NCI-H82 (cell line): ENCODE data around the gene POLR3GL.

Source experiments
- DNase-seq: peaks from one replicate; lab custom pipeline; 2025; lab: John Stamatoyannopoulos, UW

POLR3GL gene

DNA sequence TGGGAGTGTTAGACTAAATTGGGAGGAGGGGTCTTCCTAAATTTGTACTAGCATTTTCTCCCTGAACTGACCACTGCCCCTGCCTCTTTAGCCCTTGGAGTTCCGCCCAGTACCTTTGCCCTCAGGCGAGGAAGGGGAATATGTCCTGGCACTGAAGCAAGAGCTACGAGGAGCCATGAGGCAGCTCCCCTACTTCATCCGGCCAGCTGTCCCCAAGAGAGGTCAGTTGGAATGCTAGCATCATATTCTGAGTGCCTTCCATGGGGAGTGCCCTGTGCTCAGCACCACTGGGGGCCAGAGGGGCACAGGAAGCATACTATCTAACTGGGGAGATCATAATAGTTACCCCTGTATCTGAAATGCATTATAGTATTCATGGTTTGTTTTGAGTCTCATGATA is 10.7 kb downstream of the POLR3GL start:
- no peak for DNase-seq

DNA sequence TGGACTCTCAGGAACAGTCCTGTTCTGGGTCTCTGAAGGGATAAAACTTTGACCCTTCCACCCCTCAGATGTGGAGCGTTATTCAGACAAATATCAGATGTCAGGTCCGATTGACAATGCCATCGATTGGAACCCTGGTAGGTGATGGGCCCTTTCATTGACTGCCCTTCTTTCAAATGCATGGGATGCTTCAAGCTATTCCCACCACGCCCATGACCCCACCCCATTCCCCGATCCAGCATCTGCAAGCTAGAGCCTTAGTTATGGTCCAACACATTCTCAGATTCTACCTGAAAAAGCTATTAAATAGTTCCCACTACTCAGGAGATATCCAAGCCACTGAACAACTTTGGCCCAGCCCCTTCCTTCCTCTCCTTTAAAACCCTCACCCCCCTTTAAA is 12.5 kb downstream of the POLR3GL start:
- DNase-seq = no peak

DNA sequence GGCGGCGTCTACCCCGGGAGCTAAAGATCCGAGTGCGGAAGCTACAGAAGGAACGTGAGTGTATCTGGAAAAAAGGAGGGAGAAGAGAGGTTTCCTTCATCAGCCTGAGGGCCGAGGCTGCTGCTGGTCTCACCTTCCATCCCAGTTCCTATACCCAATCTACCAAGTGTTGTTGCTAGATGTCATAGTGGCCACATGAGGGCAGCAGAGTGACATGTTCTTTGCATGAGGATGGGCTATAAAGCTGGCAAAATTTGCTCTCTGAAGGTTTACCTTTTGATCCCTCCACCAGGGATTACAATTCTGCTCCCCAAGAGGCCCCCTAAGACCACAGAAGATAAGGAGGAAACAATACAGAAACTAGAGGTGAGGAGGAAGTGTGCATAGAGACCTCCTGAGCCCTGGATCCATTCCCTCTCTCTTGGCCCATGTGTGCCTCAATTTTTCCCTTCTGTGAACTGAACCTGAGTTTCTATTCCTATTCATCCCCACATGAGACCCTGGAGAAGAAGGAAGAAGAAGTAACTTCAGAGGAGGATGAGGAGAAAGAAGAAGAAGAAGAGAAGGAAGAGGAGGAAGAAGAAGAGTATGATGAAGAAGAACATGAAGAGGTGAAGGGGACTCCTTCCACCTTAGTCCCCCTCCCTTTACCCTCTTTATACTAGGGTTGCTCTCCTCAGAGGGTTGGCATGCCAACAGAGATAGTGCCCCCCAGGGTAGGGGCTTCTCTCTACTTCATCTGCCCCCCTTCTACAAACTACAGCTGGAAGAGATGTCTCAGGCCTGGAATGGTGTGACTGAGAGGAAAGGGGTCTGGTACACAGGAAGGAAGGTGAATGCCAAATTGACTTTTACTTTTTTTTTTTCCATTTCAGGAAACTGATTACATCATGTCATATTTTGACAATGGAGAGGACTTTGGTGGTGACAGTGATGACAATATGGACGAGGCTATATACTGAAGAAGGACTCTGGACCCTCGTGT is 13.3 kb downstream of the POLR3GL start:
- DNase-seq = peak; percentile 93

DNA sequence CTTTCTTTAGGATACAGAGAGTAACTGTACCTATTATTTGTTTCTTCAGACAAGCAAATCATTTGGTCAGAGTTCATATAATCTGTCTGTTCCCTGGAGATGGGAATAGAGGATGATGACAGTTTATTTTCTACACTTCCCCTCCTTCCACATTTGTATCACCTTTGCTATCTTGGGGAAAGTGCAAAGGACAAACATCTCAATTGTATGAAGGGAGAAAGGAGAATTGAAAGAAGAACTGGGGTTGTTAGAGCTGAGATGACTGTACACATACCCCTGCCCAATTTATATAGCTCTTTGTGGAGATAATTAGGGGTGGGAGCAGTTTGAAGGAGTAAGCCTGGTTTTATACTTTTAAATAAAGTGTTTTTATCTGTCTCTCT is 14.0 kb downstream of the POLR3GL start:
- DNase-seq = no peak

DNA sequence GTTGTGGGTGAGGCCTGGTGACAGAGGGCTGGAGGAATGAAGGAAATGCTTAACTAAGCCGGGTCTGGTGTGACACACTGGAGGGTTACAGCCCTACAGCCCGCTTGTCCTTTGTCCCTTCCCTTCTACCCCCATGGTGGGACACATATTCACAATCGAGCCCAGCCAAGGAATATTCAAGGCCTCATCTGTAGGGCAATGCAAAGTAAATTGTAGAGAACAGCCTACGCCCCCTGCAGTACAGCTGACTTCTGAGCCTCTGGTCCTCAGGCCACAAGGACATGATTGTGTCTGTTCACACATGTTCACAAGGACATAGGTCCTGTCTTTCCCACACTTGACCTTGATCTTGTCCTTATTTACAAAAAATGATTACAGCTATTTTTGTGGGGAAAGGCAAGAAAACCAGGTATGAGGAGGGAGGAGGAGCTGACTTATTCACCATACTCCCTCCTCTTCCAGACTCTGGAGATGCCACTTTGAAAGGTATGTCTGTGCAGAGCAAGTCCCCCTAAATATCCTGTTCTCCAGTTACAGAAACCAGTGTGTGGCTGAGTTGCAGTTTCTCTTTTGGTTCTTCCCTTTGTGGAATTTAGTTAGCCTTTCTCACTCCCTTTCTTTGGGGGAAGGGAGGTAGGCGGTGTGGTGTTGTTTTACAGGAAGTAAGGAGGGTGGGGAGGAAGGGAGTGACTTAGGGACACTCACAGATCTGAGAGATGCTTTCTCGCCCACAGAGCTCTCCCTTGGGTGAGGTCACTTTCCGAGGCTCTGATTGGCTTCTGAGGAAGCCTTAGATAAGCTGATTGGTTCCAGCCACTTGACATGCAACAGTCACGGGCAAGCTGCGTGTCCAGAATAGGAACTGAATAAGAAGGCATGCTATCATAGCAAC is 14.6 kb downstream of the POLR3GL start:
- DNase-seq = peak; percentile 95

DNA sequence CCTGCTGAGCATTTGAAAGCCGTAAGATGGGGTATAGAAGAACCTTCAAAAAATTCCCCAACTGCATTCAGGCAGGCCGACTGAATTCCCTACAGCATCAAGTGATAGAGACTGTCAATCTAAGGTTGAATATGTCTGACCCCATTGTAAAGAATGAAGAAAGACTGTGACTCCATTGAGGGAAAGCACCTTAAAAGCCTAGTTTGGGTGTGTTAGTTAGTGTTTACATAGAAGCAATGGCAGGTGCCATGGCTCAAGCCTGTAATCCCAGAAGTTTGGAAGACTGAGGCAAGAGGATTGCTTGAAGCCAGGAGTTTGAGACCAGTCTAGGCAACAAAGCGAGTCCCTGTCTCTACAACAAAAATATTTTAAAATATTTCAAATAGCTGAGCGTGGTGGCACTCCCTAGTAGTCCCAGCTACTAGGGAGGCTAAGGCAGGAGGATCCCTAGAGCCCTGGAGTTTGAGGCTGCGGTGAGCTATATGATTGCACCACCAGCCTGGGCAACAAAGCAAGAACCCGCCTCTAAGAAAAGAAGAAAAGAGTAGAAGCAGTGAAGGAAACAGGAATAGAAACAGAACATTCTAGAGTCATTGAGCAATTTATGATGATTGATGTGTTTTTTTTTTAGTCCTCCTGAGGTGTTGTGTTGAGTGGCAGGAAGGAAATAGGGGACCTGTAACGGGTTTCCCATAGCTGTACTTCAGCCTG is 15.4 kb downstream of the POLR3GL start:
- no peak for DNase-seq

DNA sequence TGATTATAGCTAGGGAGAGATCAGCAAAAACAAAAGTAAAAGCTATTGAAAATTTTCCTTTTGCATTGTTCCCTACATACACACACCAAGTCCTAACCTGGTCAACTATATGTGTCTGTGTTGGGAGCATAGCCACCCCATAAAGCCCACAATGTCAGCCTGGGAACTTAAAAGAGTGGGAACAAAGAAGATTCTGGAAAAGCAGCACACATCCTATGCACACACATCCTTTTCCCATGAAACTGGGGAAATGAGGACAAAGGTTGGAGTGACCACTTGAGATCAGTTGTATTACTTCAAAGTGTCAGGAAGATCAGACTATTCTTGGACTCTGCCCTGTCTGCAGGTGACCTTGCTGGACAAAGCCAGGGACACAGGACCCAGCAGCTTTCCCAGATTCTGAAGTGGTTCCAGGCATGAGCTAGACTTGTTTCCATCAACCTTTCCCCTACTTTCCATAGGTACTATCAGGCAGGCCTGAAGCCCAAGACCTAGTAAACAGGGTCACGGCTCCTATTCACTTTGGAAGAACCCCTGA is 16.0 kb downstream of the POLR3GL start:
- DNase-seq = no peak

DNA sequence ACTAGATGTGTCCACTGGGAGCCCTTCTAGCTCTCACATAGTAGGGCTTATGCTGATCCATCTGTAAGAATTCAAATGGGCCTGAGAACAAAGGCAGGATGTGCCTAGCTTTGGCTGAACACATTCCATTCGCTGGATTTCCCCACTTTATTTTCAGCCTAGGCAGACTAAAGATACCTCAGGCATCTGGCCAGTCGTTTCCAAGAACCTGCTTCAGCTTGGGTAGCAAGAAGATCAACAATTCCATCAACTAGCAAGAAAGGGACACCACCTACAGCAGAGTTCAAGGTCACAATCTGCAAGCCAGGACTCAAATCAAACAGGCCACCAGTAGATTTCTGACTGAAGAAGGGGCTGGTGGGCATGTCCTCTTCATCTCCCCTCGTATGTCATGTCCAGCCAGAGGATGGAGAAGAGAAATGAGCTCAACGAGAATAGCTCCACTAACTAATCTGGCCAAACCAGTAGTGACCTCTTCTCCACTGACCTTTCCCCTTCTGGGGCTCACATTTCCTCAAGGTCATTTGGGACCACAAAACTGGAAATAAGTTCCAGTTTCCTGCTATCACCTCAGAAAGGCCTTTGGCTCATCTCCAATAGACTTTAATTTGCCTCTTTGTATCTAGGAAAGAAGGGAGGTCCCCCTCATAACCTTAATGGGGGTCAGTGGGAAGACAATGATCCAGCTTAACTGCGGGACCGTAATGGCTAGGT is 17.7 kb downstream of the POLR3GL start:
- DNase-seq = no peak

DNA sequence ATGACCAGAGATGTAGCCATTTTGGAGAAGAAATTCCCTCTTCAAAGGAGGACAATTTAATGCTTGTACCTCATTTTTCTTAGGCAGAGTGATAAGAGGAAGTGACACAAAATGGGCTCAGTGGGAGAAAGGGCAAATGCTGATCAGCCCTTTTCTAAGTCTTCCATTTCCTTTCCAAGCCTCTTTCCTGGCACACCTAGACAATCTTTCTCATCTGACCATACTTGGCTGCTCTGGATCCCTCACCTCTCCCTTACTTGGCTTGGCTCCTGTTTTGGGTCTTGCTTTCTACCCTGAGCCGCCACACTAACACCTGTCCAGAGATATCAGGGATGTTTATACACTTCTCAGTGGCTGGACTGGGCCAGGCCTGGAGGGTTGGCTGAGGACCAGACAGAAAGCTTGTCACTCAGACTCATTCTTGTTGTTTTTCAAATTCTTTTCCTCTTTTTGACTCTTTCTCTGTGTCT is 18.8 kb downstream of the POLR3GL start:
- DNase-seq = no peak

DNA sequence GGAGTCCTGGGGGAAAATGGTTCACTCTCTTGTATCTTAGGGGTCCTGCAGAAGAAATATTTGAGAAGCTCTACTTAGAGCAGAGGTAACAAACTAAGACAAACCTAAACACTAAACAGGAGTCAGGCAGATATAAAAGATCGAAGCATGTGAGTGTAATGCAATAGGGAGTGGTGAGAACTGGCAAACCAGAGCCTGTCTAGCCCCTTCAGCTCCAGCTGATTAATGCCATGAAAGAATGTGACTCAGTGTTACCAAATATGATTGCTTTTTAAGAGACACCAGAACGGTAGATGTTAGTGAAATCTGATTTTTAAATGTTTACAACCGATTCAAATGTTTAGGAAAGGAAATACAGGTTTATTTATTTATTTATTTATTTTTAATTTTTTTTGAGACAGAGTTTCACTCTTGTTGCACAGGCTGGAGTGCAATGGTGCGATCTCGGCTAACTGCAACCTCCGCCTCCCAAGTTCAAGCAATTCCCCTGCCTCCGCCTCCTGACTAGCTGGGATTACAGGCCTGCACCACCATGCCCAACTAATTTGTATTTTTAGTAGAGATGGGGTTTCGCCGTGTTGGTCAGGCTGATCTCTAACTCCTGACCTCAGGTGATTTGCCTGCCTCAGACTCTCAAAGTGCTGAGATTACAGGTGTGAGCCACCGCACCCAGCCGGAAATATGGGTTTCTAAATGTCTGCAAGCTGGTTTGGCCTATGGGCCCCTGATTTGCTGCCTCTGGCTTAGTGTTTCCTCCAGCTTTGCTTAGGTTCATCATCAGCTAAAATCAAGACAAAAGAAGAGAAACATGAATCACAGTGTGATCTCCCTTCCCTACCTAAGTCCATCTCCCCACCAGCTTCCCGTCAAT is 19.7 kb downstream of the POLR3GL start:
- no peak for DNase-seq

DNA sequence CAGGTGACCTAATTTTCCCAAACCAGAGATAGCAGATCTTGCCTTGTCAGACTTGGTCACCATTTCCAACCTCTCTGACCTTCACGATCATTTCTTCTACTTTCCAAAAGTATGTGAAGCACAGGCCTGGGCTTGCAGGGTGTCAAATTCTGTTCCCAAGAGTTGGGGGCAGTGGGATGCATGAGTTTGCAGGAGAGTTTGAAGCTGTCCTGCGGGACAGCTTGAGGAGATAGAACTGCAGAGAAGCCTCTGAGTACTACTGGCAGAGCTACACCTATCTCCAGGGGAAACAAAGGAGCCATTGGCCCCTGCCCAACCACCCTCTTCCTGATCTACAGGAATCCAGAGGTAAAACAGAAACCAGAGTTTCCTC is 20.6 kb downstream of the POLR3GL start:
- no peak for DNase-seq

DNA sequence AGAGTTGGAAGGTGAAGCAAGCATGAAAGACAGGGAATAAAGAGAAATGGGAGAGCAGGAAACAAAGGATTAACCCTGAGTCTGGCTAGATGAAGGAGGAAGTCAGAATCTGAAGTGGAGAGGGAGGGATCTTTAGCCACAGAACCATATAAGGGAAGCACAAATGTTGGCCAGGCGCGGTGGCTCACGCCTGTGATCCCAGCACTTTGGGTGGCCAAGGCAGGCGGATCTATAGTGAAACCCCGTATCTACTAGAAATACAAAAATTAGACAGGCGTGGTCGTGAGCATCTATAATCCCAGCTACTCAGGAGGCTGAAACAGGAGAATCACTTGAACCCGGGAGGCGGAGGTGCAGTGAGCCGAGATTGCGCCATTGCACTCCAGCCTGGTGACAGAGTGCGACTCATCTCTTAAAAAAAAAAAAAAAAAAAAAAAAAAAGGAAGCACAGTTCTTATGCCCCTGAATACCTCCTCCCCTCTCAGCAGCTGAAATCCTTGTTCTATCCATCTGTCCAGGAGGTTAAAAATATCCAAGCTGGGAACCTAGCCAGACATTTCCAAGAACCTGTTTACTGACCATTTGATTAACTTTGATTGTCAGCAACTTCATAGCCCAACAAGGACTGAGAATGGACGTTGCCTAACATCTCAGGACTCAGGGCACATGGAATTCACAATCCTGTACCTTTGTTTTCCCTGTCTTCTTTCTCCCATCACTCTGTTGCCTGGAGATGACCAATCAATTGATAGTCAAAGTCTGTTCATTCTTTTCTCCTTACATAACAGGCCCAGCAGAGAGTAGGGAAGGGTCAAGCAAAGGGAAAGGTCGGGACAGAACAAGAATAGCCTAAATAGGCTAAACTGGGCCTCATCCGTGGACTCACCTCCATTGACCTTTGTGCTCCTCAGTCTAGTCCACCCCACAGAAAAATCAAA is 21.3 kb downstream of the POLR3GL start:
- DNase-seq = peak; percentile 58

DNA sequence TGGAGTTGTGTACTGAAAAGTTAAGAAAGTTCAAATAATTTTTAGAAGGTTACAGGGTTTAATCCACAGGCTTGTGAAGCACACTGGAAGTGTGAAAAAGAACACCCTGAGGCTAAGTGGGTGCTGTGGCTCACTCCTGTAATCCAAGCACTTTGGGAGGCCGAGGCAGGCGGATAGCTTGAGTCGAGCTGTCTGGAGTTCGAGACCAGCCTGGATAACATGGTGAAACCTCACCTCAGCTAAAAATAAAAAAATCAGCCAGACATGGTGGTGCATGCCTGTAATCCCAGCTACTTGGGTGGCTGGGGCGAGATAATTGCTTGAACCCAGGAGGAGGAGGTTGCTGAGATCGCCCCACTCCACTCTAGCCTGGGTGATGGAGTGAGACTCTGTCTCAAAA is 22.1 kb downstream of the POLR3GL start:
- DNase-seq = no peak

DNA sequence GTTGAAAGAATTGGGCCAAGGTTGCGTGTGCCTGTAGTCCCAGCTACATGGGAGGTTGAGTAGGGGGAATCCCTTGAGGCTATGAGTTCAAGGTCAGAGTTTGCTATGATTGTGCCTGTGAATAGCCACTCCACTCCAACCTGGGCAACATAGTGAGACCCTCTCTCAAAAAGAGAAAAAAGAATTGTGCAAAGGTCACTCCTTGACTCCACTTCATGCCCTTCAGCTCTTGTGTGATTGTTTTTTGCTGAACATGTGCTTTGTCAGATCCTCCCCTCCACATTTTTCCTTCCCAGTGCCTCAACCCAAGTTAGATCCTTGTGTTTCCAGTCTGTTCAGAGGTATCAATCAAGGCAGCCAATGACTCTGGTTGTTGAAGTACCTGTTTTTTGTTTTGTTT is 23.4 kb downstream of the POLR3GL start:
- no peak for DNase-seq

DNA sequence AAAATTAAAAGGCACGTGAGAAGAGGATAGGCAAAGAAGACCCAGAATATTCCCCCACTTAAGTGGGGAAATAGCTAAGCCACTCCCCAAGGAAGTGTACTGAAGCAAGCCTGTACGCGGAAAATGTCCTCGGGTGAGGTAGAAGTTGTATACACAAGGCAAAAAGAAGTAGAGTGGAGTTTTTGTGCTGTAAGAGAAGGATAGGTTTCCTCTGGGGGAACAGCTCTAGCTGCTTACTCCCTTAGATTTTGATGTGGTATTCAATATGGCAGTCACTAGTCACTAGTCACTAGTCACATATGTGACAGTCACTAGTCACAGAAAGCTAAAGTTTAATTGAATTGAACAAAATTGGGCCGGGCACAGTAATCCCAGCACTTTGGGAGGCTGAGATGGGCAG is 24.3 kb downstream of the POLR3GL start:
- DNase-seq = no peak

DNA sequence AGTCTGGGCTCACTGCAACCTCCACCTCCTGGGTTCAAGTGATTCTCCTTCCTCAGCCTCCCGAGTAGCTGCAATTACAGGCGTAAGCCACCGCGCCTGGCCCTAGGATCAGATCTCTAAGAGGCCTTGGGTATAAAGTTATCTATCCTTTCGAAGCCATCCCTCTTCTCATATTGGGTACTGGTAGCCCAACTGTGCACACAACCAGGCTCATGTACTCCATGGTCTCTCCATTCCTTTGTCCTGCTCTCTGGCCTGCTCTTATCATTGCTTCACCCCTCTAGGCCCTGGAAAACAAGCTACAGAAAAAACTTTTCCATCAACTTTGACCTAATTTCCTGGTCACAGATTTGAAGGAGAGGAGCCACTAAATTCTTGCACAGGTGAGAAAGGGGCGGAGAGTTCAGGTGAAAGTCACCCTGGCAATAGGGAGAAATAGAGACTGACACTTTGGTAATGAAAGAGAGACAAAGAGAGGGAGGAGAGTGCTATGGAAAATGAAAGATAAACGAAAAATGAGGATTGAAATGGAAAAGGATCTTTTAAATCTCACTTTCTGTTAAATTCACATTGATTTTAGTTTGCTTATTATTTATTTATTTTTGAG is 25.9 kb downstream of the POLR3GL start:
- no peak for DNase-seq

DNA sequence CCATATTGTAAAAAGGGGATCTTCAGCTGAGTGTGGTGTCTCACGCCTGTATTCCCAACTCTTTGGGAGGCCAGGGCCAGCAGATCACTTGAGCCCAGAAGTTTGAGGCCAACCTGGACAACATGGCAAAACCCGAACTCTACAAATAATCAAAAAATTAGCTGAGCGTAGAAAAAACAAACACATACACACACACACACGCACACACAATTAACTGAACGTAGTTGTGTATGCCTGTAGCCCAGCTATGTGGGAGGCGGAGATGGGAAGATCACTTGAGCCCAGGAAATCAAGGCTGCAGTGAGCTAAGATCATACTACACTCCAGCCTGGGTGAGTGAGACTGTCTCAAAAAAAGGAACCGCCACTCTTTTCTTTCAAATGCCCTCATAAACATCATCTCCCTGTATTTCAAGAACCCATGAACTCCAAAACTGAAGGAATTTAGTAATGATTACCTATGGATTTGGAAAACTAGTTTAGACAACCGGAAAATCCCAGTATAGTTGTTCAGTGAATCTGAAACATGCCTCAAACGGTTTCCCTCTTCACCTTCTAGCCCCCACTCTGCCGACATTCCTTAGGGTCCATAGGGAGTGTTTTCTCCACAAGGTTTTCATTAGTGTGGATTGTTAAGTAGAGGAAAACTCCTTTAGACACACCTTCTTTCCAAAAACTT is 27.4 kb downstream of the POLR3GL start:
- DNase-seq = no peak

DNA sequence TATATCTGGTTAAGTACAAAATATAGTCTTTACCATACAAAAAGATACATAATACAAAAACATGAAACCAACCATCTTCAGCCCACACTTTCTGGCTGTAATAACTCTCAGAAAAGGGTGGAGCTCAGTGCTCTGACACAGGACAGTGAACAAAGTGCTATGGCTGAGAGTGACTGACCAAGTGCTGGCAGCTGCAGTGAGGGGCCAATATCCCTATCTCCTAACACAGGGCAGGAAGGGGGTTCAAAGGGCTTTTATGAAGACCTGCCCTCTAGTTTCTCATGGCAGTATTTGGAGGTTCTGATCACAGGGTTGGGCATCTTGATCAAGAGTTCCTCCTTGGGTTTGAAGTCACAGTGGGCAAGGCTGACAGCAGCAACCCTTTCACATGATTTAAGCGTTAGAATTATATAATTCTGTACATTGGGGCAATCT is 28.0 kb downstream of the POLR3GL start:
- DNase-seq = no peak
